HEK293 (cell line): ENCODE results near the gene RBAK.
"Not testable (repeated sequence)": the region's sequence is repeated elsewhere in the genome, so short reads cannot be mapped to it uniquely, and the experiment has no call there.

ENCODE experiments used
- RBAK ChIP-seq: fragments of 450-650 bp; formaldehyde crosslinking; IDR thresholded peaks from 2 replicates; pipeline ENCODE4 v1.5.1; 2016; ENCODE audit warnings: missing biosample characterization, missing genetic modification characterization
- REPIN1 ChIP-seq: fragments of 450-650 bp; formaldehyde crosslinking; IDR thresholded peaks from 2 replicates; pipeline ENCODE4 v1.5.1; 2017; ENCODE audit warnings: missing biosample characterization, missing genetic modification characterization, low read depth
- TSHZ1 ChIP-seq: fragments of 450-650 bp; formaldehyde crosslinking; IDR thresholded peaks from 2 replicates; pipeline ENCODE4 v1.5.1; 2016; ENCODE audit warnings: missing biosample characterization, missing genetic modification characterization, borderline replicate concordance
- YY1 ChIP-seq: fragments of 450-650 bp; formaldehyde crosslinking; IDR thresholded peaks from 2 replicates; pipeline ENCODE4 v1.5.1; 2018; ENCODE audit warnings: missing biosample characterization, missing genetic modification characterization
- ZBTB21 ChIP-seq: fragments of 450-650 bp; formaldehyde crosslinking; IDR thresholded peaks from 2 replicates; pipeline ENCODE4 v1.5.1; 2017; ENCODE audit warnings: missing biosample characterization, missing genetic modification characterization
- ZFP3 ChIP-seq: fragments of 450-650 bp; formaldehyde crosslinking; IDR thresholded peaks from 2 replicates; pipeline ENCODE4 v1.5.1; 2016; ENCODE audit warnings: low read depth, missing biosample characterization, missing genetic modification characterization
- ZIC2 ChIP-seq: fragments of 450-650 bp; formaldehyde crosslinking; IDR thresholded peaks from 2 replicates; pipeline ENCODE4 v1.5.1; 2016; ENCODE audit warnings: missing biosample characterization, missing genetic modification characterization
- ZNF223 ChIP-seq: fragments of 450-650 bp; formaldehyde crosslinking; IDR thresholded peaks from 2 replicates; pipeline ENCODE4 v1.5.1; 2016; ENCODE audit warnings: missing biosample characterization, missing genetic modification characterization
- ZNF274 ChIP-seq, 2 experiments: fragments of 200-500 bp in 1 of 2; fragments of 450-650 bp in 1 of 2; sonication (Bioruptor generic) in 1 of 2; formaldehyde crosslinking in 1 of 2; IDR thresholded peaks; 2 replicates each; pipeline versions ENCODE4 v1.5.1 to v1.6.1; 2014 to 2016; ENCODE audit warnings: borderline replicate concordance in 1 of 2, inconsistent platforms in 1 of 2, low read length in 1 of 2, missing biosample characterization in 1 of 2, missing genetic modification characterization in 1 of 2
- TF ChIP-seq, protein P1 (sequence below): fragments of 450-650 bp; formaldehyde crosslinking; IDR thresholded peaks from 2 replicates; pipeline ENCODE4 v1.5.1; 2016; ENCODE audit warnings: missing biosample characterization, missing genetic modification characterization
- TF ChIP-seq, protein P2 (sequence below): fragments of 450-650 bp; formaldehyde crosslinking; optimal IDR thresholded peaks from 2 replicates; pipeline ENCODE3; 2016; ENCODE audit warnings: missing biosample characterization, mild to moderate bottlenecking, missing genetic modification characterization
- TF ChIP-seq, protein P3 (sequence below): fragments of 450-650 bp; formaldehyde crosslinking; IDR thresholded peaks from 2 replicates; pipeline ENCODE4 v1.5.1; 2017; ENCODE audit warnings: missing biosample characterization, missing genetic modification characterization
- TF ChIP-seq, protein P4 (sequence below): fragments of 450-650 bp; formaldehyde crosslinking; IDR thresholded peaks from 2 replicates; pipeline ENCODE4 v1.5.1; 2016; ENCODE audit warnings: missing biosample characterization, missing genetic modification characterization, low read depth
- TF ChIP-seq, protein P5 (sequence below): fragments of 450-650 bp; formaldehyde crosslinking; IDR thresholded peaks from 2 replicates; pipeline ENCODE4 v1.5.1; 2016; ENCODE audit warnings: missing biosample characterization, missing genetic modification characterization

GRCh38 chr7:5027796-5028410, 17.8 kb upstream of the RBAK start:
- not testable (repeated sequence) for TF ChIP-seq TSHZ1 (tag by site-specific recombination); REPIN1; ZIC2 (tag by site-specific recombination); ZBTB21 (tag by site-specific recombination); ZFP3 (tag by site-specific recombination); YY1; ZNF274 (IDR thresholded peaks at IDR 0.05; ENCODE audit: low read length); ZNF274 (tag by site-specific recombination; IDR thresholded peaks at IDR 0.05; ENCODE audit: borderline replicate concordance); RBAK (tag by site-specific recombination); ZNF223 (tag by site-specific recombination)
- TF ChIP-seq, protein P1, sequence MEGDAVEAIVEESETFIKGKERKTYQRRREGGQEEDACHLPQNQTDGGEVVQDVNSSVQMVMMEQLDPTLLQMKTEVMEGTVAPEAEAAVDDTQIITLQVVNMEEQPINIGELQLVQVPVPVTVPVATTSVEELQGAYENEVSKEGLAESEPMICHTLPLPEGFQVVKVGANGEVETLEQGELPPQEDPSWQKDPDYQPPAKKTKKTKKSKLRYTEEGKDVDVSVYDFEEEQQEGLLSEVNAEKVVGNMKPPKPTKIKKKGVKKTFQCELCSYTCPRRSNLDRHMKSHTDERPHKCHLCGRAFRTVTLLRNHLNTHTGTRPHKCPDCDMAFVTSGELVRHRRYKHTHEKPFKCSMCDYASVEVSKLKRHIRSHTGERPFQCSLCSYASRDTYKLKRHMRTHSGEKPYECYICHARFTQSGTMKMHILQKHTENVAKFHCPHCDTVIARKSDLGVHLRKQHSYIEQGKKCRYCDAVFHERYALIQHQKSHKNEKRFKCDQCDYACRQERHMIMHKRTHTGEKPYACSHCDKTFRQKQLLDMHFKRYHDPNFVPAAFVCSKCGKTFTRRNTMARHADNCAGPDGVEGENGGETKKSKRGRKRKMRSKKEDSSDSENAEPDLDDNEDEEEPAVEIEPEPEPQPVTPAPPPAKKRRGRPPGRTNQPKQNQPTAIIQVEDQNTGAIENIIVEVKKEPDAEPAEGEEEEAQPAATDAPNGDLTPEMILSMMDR = not testable (repeated sequence)
- TF ChIP-seq, protein P2, sequence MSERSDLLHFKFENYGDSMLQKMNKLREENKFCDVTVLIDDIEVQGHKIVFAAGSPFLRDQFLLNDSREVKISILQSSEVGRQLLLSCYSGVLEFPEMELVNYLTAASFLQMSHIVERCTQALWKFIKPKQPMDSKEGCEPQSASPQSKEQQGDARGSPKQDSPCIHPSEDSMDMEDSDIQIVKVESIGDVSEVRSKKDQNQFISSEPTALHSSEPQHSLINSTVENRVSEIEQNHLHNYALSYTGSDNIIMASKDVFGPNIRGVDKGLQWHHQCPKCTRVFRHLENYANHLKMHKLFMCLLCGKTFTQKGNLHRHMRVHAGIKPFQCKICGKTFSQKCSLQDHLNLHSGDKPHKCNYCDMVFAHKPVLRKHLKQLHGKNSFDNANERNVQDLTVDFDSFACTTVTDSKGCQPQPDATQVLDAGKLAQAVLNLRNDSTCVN (tag by site-specific recombination) = not testable (repeated sequence)
- TF ChIP-seq, protein P3, sequence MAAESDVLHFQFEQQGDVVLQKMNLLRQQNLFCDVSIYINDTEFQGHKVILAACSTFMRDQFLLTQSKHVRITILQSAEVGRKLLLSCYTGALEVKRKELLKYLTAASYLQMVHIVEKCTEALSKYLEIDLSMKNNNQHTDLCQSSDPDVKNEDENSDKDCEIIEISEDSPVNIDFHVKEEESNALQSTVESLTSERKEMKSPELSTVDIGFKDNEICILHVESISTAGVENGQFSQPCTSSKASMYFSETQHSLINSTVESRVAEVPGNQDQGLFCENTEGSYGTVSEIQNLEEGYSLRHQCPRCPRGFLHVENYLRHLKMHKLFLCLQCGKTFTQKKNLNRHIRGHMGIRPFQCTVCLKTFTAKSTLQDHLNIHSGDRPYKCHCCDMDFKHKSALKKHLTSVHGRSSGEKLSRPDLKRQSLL (tag by site-specific recombination) = not testable (repeated sequence)
- TF ChIP-seq, protein P4, sequence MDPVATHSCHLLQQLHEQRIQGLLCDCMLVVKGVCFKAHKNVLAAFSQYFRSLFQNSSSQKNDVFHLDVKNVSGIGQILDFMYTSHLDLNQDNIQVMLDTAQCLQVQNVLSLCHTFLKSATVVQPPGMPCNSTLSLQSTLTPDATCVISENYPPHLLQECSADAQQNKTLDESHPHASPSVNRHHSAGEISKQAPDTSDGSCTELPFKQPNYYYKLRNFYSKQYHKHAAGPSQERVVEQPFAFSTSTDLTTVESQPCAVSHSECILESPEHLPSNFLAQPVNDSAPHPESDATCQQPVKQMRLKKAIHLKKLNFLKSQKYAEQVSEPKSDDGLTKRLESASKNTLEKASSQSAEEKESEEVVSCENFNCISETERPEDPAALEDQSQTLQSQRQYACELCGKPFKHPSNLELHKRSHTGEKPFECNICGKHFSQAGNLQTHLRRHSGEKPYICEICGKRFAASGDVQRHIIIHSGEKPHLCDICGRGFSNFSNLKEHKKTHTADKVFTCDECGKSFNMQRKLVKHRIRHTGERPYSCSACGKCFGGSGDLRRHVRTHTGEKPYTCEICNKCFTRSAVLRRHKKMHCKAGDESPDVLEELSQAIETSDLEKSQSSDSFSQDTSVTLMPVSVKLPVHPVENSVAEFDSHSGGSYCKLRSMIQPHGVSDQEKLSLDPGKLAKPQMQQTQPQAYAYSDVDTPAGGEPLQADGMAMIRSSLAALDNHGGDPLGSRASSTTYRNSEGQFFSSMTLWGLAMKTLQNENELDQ (tag by site-specific recombination) = not testable (repeated sequence)
- TF ChIP-seq, protein P5, sequence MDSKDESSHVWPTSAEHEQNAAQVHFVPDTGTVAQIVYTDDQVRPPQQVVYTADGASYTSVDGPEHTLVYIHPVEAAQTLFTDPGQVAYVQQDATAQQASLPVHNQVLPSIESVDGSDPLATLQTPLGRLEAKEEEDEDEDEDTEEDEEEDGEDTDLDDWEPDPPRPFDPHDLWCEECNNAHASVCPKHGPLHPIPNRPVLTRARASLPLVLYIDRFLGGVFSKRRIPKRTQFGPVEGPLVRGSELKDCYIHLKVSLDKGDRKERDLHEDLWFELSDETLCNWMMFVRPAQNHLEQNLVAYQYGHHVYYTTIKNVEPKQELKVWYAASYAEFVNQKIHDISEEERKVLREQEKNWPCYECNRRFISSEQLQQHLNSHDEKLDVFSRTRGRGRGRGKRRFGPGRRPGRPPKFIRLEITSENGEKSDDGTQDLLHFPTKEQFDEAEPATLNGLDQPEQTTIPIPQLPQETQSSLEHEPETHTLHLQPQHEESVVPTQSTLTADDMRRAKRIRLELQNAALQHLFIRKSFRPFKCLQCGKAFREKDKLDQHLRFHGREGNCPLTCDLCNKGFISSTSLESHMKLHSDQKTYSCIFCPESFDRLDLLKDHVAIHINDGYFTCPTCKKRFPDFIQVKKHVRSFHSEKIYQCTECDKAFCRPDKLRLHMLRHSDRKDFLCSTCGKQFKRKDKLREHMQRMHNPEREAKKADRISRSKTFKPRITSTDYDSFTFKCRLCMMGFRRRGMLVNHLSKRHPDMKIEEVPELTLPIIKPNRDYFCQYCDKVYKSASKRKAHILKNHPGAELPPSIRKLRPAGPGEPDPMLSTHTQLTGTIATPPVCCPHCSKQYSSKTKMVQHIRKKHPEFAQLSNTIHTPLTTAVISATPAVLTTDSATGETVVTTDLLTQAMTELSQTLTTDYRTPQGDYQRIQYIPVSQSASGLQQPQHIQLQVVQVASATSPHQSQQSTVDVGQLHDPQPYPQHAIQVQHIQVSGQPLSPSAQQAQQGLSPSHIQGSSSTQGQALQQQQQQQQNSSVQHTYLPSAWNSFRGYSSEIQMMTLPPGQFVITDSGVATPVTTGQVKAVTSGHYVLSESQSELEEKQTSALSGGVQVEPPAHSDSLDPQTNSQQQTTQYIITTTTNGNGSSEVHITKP = not testable (repeated sequence)
